NCI-H345 treated with DMSO at 0.1 percent for 48 hours (cell line): ENCODE data around the gene FGF14.

Source experiments
- DNase-seq: peaks from one replicate; lab custom pipeline; 2025; ENCODE audit not compliant: unreplicated experiment; lab: John Stamatoyannopoulos, UW

FGF14 gene

GRCh38 chr13:101695870-101696516, 705.9 kb downstream of the FGF14 start:
- no peak for DNase-seq

- DNase-seq: no peak
Measured at GRCh38 chr13:101691341-101691860, 710.4 kb downstream of the FGF14 start.

- no peak for DNase-seq
Measured at GRCh38 chr13:101690871-101691270, 711.0 kb downstream of the FGF14 start.

- DNase-seq: no peak
Measured at GRCh38 chr13:101686003-101686402, 715.8 kb downstream of the FGF14 start.

DNA sequence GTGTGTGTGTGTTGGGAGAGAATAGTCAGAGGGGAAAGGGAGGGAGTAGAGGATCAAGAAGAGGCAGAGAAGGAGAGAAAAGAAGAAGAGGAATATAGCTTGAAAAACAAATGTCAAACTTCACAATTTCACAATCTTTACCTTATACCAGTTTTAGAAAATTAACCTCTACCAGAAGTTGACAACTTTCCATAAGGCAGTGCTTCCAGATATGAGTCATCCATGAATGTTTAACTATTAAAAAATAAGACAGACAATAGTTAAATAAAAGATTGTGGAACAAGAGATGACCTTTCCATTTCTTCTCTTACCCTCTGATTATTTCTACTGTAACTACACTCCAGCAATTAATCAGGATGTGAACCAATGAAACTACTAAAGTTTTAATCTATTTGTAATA, 720.0 kb downstream of the FGF14 start:
- DNase-seq: no peak

GRCh38 chr13:101673360-101674105, 728.3 kb downstream of the FGF14 start:
- DNase-seq: no peak

DNA sequence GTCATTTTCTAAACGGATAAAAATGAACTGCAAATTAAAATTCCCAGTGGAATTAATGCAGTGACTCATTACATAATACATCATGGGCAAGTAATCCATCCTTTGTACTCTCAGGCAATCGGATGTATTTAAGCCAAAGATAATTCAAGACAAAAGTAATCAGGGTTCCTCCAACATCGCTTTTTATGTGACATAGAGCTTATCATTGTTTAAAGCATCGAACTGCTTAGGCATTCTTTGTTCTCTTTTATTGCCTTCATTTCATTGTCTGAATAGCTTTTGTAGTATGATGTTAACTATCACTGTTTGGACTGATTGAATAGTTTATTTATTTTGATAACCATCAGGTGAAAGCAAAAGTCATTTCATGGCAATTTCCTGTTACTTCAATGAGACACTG, 740.0 kb downstream of the FGF14 start:
- no peak for DNase-seq
